ENCODE measurements around the gene KDM3B. TPM values are rescaled to one million over a fixed set of nuclear protein-coding genes. Genes with fewer than 3 reads are reported as not detected.
"Not testable (repeated sequence)": the region's sequence is repeated elsewhere in the genome, so short reads cannot be mapped to it uniquely, and the experiment has no call there.

KDM3B gene
- total and polyA plus RNA-seq, 12 donors: 11.9 to 57.3 (median 46.7) TPM

DNA sequence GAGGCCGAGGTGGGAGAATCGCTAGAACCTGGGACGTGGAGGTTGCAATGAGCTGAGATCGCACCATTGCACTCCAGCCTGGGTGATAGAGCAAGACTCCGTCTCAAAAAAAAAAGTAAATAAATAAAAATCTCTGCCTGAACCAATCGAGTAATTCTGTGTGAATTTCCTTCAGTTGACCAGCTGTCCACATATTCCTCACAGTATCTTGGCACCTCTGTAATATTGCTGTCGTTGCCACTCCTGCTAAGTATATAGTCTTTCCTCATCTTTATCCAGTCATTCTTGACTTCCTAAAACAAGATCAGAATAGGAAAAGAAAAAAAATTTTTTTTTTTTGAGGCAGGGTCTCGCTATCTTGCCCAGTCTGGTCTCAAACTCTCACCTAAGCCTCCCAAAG is 29.9 kb downstream of the KDM3B start:
- no peak for DNase-seq
- H3K9me3 ChIP-seq: no peaks in the 10 kb centered on the region
- H3K4me3 ChIP-seq: no peak overlapping the region
- H3K36me3 ChIP-seq: peaks cover 0 to 100% (median 68%) of the 10 kb centered on the region in 9 donors
- H3K4me1 ChIP-seq: peaks cover 0 to 6% (median 0%) of the 10 kb centered on the region in 9 donors
- TF ChIP-seq, protein P1, sequence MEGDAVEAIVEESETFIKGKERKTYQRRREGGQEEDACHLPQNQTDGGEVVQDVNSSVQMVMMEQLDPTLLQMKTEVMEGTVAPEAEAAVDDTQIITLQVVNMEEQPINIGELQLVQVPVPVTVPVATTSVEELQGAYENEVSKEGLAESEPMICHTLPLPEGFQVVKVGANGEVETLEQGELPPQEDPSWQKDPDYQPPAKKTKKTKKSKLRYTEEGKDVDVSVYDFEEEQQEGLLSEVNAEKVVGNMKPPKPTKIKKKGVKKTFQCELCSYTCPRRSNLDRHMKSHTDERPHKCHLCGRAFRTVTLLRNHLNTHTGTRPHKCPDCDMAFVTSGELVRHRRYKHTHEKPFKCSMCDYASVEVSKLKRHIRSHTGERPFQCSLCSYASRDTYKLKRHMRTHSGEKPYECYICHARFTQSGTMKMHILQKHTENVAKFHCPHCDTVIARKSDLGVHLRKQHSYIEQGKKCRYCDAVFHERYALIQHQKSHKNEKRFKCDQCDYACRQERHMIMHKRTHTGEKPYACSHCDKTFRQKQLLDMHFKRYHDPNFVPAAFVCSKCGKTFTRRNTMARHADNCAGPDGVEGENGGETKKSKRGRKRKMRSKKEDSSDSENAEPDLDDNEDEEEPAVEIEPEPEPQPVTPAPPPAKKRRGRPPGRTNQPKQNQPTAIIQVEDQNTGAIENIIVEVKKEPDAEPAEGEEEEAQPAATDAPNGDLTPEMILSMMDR (IDR thresholded peaks at IDR 0.05): no peak
- intact Hi-C loops (cut with DNase I): no loop called here
- 98% methylated on average over 8 of the region's 8 CpGs for WGBS, 2 donors
- no peaks in the 10 kb centered on the region for H3K27me3 ChIP-seq
- no peak overlapping the region for H3K27ac ChIP-seq
- no peak for ATAC-seq

DNA sequence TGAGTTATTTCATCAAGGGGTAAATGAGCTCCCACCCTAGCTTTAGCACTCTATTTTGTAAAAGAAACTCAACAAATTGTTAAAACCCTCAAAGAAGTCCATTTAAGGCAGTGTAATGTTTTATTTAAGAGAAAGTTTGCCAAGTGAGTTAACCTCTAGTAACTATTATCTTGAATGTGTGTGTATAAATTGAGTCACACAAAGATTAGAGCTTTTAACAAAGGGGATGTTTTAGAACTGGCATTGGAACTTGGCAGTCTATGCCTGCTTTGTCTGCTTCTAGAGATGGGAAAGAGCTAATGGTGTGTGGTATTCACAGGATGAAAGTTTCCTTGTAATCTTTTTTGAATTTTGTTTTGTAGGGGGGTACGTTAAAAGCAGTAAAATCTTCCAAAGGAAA is 33.2 kb downstream of the KDM3B start:
- H3K27me3 ChIP-seq: no peaks in the 10 kb centered on the region
- 92 to 94% methylated on average over 1 of the region's 1 CpG for WGBS, 2 donors
- H3K4me3 ChIP-seq: no peak overlapping the region
- TF ChIP-seq, protein P1 (IDR thresholded peaks at IDR 0.05): no peak
- intact Hi-C loops (cut with DNase I): no loop called here
- H3K36me3 ChIP-seq: peaks cover 0 to 98% (median 40%) of the 10 kb centered on the region in 9 donors
- ATAC-seq: peak in 1 of 8 donors; percentile 36
- no peak for DNase-seq
- no peak overlapping the region for H3K27ac ChIP-seq
- peaks cover 0 to 8% (median 0%) of the 10 kb centered on the region in 9 donors for H3K4me1 ChIP-seq
- no peaks in the 10 kb centered on the region for H3K9me3 ChIP-seq

DNA sequence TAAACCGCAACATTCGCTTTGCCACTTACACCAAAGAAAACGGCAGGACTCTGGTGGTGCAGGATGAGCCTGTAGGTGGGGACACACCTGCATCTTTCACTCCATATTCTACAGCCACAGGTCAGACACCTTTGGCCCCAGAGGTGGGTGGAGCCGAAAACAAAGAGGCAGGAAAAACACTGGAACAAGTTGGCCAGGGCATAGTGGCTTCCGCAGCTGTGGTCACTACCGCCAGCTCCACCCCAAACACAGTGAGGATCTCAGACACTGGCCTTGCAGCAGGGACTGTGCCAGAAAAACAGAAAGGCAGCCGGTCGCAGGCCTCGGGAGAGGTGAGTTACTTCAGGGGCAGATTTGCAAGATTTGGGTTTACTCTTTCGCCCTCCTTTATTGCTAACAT is 33.8 kb downstream of the KDM3B start:
- H3K4me3 ChIP-seq: no peak overlapping the region
- DNase-seq (no peak), ATAC-seq (peak in 1 of 8 donors; percentile 39)
- no peaks in the 10 kb centered on the region for H3K27me3 ChIP-seq
- H3K36me3 ChIP-seq: peaks cover 0 to 98% (median 42%) of the 10 kb centered on the region in 9 donors
- H3K4me1 ChIP-seq: peaks cover 0 to 15% (median 0%) of the 10 kb centered on the region in 9 donors
- TF ChIP-seq, protein P1 (IDR thresholded peaks at IDR 0.05): no peak
- intact Hi-C loops (cut with DNase I): no loop called here
- H3K9me3 ChIP-seq: no peaks in the 10 kb centered on the region
- H3K27ac ChIP-seq: peak overlapping the region in 1 of 10 donors; percentile 31
- 85 to 88% methylated on average over 10 of the region's 10 CpGs for WGBS, 2 donors

DNA sequence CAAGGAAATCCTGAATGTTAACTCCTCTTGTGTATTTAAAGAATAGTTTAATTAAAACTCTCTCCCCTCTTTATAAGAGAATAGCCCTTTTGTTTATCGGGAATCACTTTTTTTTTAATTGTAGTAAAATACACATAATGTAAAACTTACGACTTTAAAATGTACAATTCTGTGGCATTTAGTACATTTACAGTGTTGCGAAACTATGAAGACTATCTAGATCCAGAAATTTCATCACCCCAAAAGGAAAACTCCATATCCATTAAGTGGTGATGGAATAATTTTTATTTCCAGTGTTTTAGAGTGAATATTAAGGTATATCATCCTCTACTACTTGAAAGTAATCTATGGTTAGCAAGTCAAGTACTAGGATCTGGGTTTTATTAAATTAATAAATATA is 36.8 kb downstream of the KDM3B start:
- Histone ChIP-seq H3K36me3 (peaks cover 0 to 98% (median 49%) of the 10 kb centered on the region in 9 donors), H3K27me3 (no peaks in the 10 kb centered on the region), H3K9me3 (no peaks in the 10 kb centered on the region), H3K27ac (no peak overlapping the region), H3K4me1 (peaks cover 0 to 34% (median 10%) of the 10 kb centered on the region in 9 donors), H3K4me3 (no peak overlapping the region)
- no peak for ATAC-seq
- 96 to 97% methylated on average over 3 of the region's 3 CpGs for WGBS, 2 donors
- DNase-seq: no peak
- intact Hi-C loops (cut with DNase I): no loop called here
- TF ChIP-seq, protein P1 (IDR thresholded peaks at IDR 0.05): no peak

DNA sequence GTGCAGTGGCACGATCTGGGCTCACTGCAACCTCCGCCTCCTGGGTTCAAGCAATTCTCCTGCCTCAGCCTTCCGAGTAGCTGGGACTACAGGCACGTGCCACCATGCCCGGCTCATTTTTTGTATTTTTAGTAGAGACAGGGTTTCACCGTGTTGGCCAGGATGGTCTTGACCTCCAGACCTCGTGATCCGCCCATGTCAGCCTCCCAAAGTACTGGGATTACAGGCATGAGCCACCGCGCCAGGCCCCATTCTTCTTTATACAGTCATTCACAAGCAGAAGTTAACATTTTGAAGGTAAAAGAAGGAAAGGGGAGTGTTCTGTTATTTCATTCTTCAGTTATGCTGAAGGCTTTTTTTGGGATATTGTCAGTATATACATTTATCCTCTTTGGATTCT is 37.4 kb downstream of the KDM3B start:
- 95 to 97% methylated on average over 10 of the region's 10 CpGs for WGBS, 2 donors
- H3K4me3 ChIP-seq, ATAC-seq, H3K27me3 ChIP-seq, H3K9me3 ChIP-seq, DNase-seq, H3K27ac ChIP-seq: not testable (repeated sequence)
- peaks cover 0 to 98% (median 47%) of the 10 kb centered on the region in 9 donors for H3K36me3 ChIP-seq
- intact Hi-C loops (cut with DNase I): loop anchor here in 1 of 10 donors (5.0 kb wide), 1 partner anchor 33 kb away; no protein-coding TSS in a partner anchor
- peaks cover 0 to 34% (median 10%) of the 10 kb centered on the region in 9 donors for H3K4me1 ChIP-seq

Measured in heart right ventricle (tissue), 16 donors.